Astrocyte (in vitro differentiated cells and primary cell): ENCODE measurements around the gene LHX1. TPM values are rescaled to one million over a fixed set of nuclear protein-coding genes. Genes with fewer than 3 reads are reported as not detected.

Experiments used
- DNase-seq: peaks from one replicate; pipeline ENCODE4 v3.0.0-alpha.2; 2010; ENCODE audit warnings: low read depth
- FAIRE-seq: peaks from 2 replicates; lab custom pipeline; 2011; peaks lifted over from hg19 to GRCh38; lab: Jason Lieb, UNC
- H2AFZ ChIP-seq: 2 replicates; pipeline ENCODE4 v1.6.0; 2012; ENCODE audit warnings: low read depth, low read length, inconsistent platforms
- H3K27ac ChIP-seq: 2 replicates; pipeline ENCODE4 v1.5.1; 2011; ENCODE audit warnings: low read depth, low read length, inconsistent platforms
- H3K27me3 ChIP-seq: 2 replicates; pipeline ENCODE4 v1.6.0; 2011; ENCODE audit warnings: low read length, inconsistent platforms; ENCODE audit not compliant: insufficient read depth
- H3K36me3 ChIP-seq: 2 replicates; pipeline ENCODE4 v1.5.1; 2011; ENCODE audit warnings: low read length, inconsistent platforms; ENCODE audit not compliant: insufficient read depth
- H3K4me1 ChIP-seq: 2 replicates; pipeline ENCODE4 v1.5.1; 2011; ENCODE audit warnings: low read length, inconsistent platforms; ENCODE audit not compliant: insufficient read depth
- H3K4me2 ChIP-seq: 2 replicates; pipeline ENCODE4 v1.6.0; 2012; ENCODE audit warnings: low read length, inconsistent platforms
- H3K4me3 ChIP-seq: 2 replicates; pipeline ENCODE4 v1.5.1; 2011; ENCODE audit warnings: low read depth, mild to moderate bottlenecking, low read length, inconsistent platforms; ENCODE audit not compliant: insufficient read depth
- H3K79me2 ChIP-seq: 2 replicates; pipeline ENCODE4 v1.6.0; 2012; ENCODE audit warnings: mild to moderate bottlenecking, low read length, inconsistent platforms; ENCODE audit not compliant: insufficient read depth
- H3K9ac ChIP-seq: 2 replicates; pipeline ENCODE4 v1.6.0; 2012; ENCODE audit warnings: mild to moderate bottlenecking, low read length, inconsistent platforms
- H3K9me3 ChIP-seq: 2 replicates; pipeline ENCODE4 v1.5.1; 2012; ENCODE audit warnings: low read depth, mild to moderate bottlenecking, low read length, inconsistent platforms; ENCODE audit not compliant: insufficient read depth
- H4K20me1 ChIP-seq: 2 replicates; pipeline ENCODE4 v1.6.0; 2012; ENCODE audit warnings: low read length, inconsistent platforms; ENCODE audit not compliant: insufficient read depth
- H3K27ac Mint-ChIP-seq: one replicate; pipeline ENCODE4 v1.8.0; 2021; ENCODE audit warnings: mild to moderate bottlenecking, mixed read lengths; ENCODE audit not compliant: unreplicated experiment
- H3K27me3 Mint-ChIP-seq: one replicate; pipeline ENCODE4 v1.8.0; 2021; ENCODE audit warnings: low read depth, mixed read lengths; ENCODE audit not compliant: unreplicated experiment
- H3K36me3 Mint-ChIP-seq: one replicate; pipeline ENCODE4 v1.8.0; 2021; ENCODE audit warnings: low read depth, mixed read lengths; ENCODE audit not compliant: unreplicated experiment
- H3K4me1 Mint-ChIP-seq: one replicate; pipeline ENCODE4 v1.8.0; 2021; ENCODE audit warnings: low read depth, mixed read lengths; ENCODE audit not compliant: unreplicated experiment
- H3K4me3 Mint-ChIP-seq: one replicate; pipeline ENCODE4 v1.8.0; 2021; ENCODE audit warnings: mild to moderate bottlenecking, moderate library complexity, mixed read lengths; ENCODE audit not compliant: unreplicated experiment
- H3K9me3 Mint-ChIP-seq: one replicate; pipeline ENCODE4 v1.8.0; 2021; ENCODE audit warnings: mild to moderate bottlenecking, mixed read lengths; ENCODE audit not compliant: unreplicated experiment
- EZH2 ChIP-seq: IDR thresholded peaks from 2 replicates; pipeline ENCODE4 v1.6.1; 2012; ENCODE audit warnings: mild to moderate bottlenecking, low read length, inconsistent platforms; ENCODE audit not compliant: insufficient read depth
- total RNA-seq: library from RNA; stranded (reverse); gene quantifications from 2 replicates; pipeline ENCODE4 v1.2.1, GENCODE V29; 2021
- TF ChIP-seq, protein P1 (sequence below): IDR thresholded peaks from 2 replicates; pipeline ENCODE4 v1.5.1; 2011; ENCODE audit warnings: low read depth, mild to moderate bottlenecking, inconsistent platforms, low read length, moderate library complexity; ENCODE audit not compliant: insufficient read depth

Gene LHX1
- total RNA-seq, 1 donor from 2014 or later: 10.8 TPM

DNA sequence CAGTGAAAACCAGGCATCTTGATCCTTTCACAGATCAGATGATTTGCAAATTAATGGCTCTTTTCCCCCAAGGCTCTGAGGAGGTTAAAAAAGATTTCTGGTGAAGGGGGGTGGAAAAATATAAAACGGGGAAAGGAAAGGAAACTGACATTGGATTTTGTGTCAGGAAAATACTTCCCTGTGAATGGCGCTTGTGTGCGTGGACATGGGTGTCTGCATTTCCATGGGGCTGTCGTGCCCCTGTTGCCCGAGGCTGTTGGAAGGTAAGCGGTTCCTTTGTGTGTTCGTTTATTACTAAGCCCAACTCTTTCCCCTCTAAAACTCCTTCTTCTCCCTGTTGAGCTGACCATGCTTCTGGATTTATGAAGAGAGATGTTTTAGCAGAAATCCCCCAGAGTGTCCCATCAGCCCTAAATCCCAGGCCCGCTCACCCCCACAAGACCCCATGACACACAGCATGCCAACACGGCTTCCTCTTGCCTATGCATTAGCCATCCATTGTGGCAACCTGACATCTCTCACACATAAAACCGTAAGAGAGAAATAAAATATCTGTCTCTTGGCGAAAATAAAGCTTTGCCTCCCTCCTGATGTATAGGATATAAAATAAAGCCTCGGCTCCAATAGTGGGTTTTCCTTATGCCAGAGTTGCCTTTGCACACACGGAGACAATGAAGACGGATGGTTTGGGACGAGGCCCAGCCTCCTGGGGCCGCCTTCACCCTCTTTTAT lies 7.3 kb upstream of the LHX1 start:
- Mint-ChIP-seq H3K27me3 (peaks cover 65% of the 10 kb centered on the region), H3K27ac (no peak overlapping the region), H3K36me3 (peaks cover 12% of the 10 kb centered on the region), H3K4me1 (peaks cover 29% of the 10 kb centered on the region), H3K4me3 (no peak overlapping the region), H3K9me3 (peaks cover 9% of the 10 kb centered on the region)
- H3K4me3 ChIP-seq: no peak overlapping the region
- peaks cover 20% of the 10 kb centered on the region for H4K20me1 ChIP-seq
- H3K9me3 ChIP-seq: peaks cover 3% of the 10 kb centered on the region
- no peak overlapping the region for H3K27ac ChIP-seq
- H3K9ac ChIP-seq: no peak overlapping the region
- H3K79me2 ChIP-seq: no peaks in the 10 kb centered on the region
- FAIRE-seq: no peak
- H3K36me3 ChIP-seq: no peaks in the 10 kb centered on the region
- no peak overlapping the region for H2AFZ ChIP-seq
- no peak for TF ChIP-seq EZH2
- TF ChIP-seq, protein P1, sequence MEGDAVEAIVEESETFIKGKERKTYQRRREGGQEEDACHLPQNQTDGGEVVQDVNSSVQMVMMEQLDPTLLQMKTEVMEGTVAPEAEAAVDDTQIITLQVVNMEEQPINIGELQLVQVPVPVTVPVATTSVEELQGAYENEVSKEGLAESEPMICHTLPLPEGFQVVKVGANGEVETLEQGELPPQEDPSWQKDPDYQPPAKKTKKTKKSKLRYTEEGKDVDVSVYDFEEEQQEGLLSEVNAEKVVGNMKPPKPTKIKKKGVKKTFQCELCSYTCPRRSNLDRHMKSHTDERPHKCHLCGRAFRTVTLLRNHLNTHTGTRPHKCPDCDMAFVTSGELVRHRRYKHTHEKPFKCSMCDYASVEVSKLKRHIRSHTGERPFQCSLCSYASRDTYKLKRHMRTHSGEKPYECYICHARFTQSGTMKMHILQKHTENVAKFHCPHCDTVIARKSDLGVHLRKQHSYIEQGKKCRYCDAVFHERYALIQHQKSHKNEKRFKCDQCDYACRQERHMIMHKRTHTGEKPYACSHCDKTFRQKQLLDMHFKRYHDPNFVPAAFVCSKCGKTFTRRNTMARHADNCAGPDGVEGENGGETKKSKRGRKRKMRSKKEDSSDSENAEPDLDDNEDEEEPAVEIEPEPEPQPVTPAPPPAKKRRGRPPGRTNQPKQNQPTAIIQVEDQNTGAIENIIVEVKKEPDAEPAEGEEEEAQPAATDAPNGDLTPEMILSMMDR: no peak
- no peak for DNase-seq
- H3K4me2 ChIP-seq: no peak overlapping the region
- peaks cover 75% of the 10 kb centered on the region for H3K27me3 ChIP-seq
- peaks cover 22% of the 10 kb centered on the region for H3K4me1 ChIP-seq

DNA sequence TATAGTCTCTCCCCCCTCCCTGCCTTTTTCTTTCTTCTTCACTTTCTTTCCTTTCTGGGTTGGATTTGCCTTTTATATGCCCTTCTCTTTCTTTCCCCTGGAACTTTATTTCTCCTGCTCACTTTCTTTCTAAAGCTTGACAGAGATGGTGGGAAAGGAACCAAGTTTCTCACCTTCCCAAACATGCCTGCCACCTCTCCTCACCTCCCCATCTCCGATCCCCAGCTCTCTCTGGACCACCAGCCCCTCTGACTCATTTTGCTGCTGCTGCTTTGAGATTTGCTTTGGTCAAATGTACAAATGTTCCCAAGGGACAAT lies 6.7 kb upstream of the LHX1 start:
- TF ChIP-seq, protein P1: no peak
- TF ChIP-seq EZH2: no peak
- H3K36me3 ChIP-seq: no peaks in the 10 kb centered on the region
- H3K27ac Mint-ChIP-seq: no peak overlapping the region
- H3K4me3 Mint-ChIP-seq: no peak overlapping the region
- H4K20me1 ChIP-seq: peaks cover 25% of the 10 kb centered on the region
- peaks cover 67% of the 10 kb centered on the region for H3K27me3 Mint-ChIP-seq
- peaks cover 14% of the 10 kb centered on the region for H3K9me3 Mint-ChIP-seq
- H3K4me2 ChIP-seq: no peak overlapping the region
- H3K9me3 ChIP-seq: peaks cover 3% of the 10 kb centered on the region
- DNase-seq (no peak), FAIRE-seq (no peak)
- no peak overlapping the region for H3K27ac ChIP-seq
- peaks cover 80% of the 10 kb centered on the region for H3K27me3 ChIP-seq
- H3K4me1 ChIP-seq: peaks cover 27% of the 10 kb centered on the region
- no peak overlapping the region for H3K9ac ChIP-seq
- H3K36me3 Mint-ChIP-seq: peaks cover 12% of the 10 kb centered on the region
- H3K4me3 ChIP-seq: no peak overlapping the region
- no peaks in the 10 kb centered on the region for H3K79me2 ChIP-seq
- H3K4me1 Mint-ChIP-seq: peaks cover 29% of the 10 kb centered on the region
- no peak overlapping the region for H2AFZ ChIP-seq

DNA sequence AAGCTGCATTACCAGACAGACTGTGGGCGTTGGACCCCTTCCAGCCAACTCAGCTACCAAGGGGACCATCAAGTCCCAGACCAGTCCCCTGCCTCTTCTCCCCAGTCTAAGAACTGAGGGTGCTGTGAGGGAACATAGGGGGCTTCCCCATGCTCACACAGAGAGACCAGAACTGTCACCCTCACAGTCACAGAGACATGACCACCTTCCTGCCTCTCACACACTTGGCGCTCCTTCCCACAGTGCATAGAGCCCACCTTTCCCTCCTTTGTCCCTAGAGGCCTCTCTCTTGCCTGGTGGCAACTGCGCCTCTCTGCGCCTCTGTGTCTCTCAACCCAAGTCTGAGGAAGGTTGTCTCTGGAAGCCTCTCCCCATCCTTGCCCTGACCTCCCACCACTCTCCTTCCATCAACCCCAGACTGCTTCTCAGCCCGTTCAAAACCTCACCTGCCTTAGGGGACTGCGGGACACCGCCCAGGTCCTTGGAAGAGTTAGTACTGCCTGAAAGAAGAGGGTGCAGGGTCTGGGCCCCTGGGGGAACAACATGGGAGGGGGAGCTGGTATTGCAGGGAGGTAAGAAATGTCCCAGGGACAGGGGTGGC lies 6.1 kb upstream of the LHX1 start:
- Mint-ChIP-seq H3K9me3 (peaks cover 14% of the 10 kb centered on the region), H3K27me3 (peaks cover 61% of the 10 kb centered on the region), H3K27ac (no peak overlapping the region), H3K36me3 (peaks cover 12% of the 10 kb centered on the region), H3K4me3 (no peak overlapping the region), H3K4me1 (peaks cover 28% of the 10 kb centered on the region)
- Histone ChIP-seq H4K20me1 (peaks cover 25% of the 10 kb centered on the region), H3K9me3 (peaks cover 3% of the 10 kb centered on the region), H2AFZ (no peak overlapping the region), H3K27me3 (peaks cover 85% of the 10 kb centered on the region), H3K4me1 (peaks cover 27% of the 10 kb centered on the region), H3K4me3 (no peak overlapping the region), H3K4me2 (no peak overlapping the region), H3K36me3 (no peaks in the 10 kb centered on the region), H3K27ac (no peak overlapping the region), H3K9ac (no peak overlapping the region), H3K79me2 (no peaks in the 10 kb centered on the region)
- DNase-seq (no peak), FAIRE-seq (no peak)
- TF ChIP-seq EZH2: no peak
- TF ChIP-seq, protein P1: no peak
